Panc1 (cell line): ENCODE measurements around the gene MYO7A. TPM values are rescaled to one million over a fixed set of nuclear protein-coding genes. Genes with fewer than 3 reads are reported as not detected.

Source experiments
- ATAC-seq: fragments of 200-7000 bp; cut with Tn5 transposase; 2 replicates; pipeline ENCODE4 v1.9.1; 2020; ENCODE audit warnings: mild to moderate bottlenecking, moderate library complexity
- BruUV-seq: library from RNA; stranded (reverse); fragments of 400-500 nt; replicated peaks from 2 replicates; lab custom pipeline; 2021; lab: Mats Ljungman, UMichigan
- CTCF ChIA-PET: fragments of 300-600 bp; sonication (Branson Sonifier 250); formaldehyde crosslinking; loops from one replicate; lab custom pipeline; 2022; ENCODE audit warnings: antibody characterized with exemption; lab: Charles Lee
- POLR2A ChIA-PET: fragments of 300-600 bp; sonication (Branson Sonifier 250); formaldehyde crosslinking; loops from one replicate; lab custom pipeline; 2022; ENCODE audit warnings: antibody characterized with exemption; lab: Charles Lee
- DNase-seq: peaks from one replicate; pipeline ENCODE4 v3.0.0-alpha.2; 2010; ENCODE audit warnings: low read depth, low spot score
- H3K27ac ChIP-seq: 2 replicates; pipeline ENCODE4 v1.5.1; 2011; ENCODE audit warnings: mild to moderate bottlenecking, low read length, inconsistent platforms
- H3K27me3 ChIP-seq: fragments of 200-500 bp; sonication (Bioruptor generic); 2 replicates; pipeline ENCODE4 v1.6.0; 2014; ENCODE audit warnings: low read length, inconsistent platforms; ENCODE audit not compliant: control insufficient read depth, insufficient read depth
- H3K36me3 ChIP-seq: fragments of 200-500 bp; sonication (Bioruptor generic); 2 replicates; pipeline ENCODE4 v1.5.1; 2014; ENCODE audit warnings: inconsistent platforms, mild to moderate bottlenecking, low read length, moderate library complexity; ENCODE audit not compliant: control insufficient read depth, insufficient read depth
- H3K4me1 ChIP-seq: 2 replicates; pipeline ENCODE4 v1.5.1; 2011; ENCODE audit warnings: inconsistent platforms, mild to moderate bottlenecking, low read length, moderate library complexity; ENCODE audit not compliant: control insufficient read depth, insufficient read depth
- H3K4me3 ChIP-seq, 2 experiments: 2 replicates each; pipeline ENCODE4 v1.5.1; 2011 to 2012; ENCODE audit warnings: low read depth in 2 of 2, low read length in 2 of 2, mild to moderate bottlenecking in 2 of 2, inconsistent platforms in 1 of 2, moderate library complexity in 1 of 2
- H3K9me3 ChIP-seq: fragments of 200-500 bp; sonication (Bioruptor generic); 2 replicates; pipeline ENCODE4 v1.5.1; 2014; ENCODE audit warnings: low read depth, mild to moderate bottlenecking, inconsistent platforms, low read length, moderate library complexity; ENCODE audit not compliant: control insufficient read depth, insufficient read depth
- POLR2AphosphoS5 ChIP-seq: IDR thresholded peaks from 2 replicates; pipeline ENCODE4 v1.6.1; 2012; ENCODE audit warnings: mild to moderate bottlenecking, low read depth, low read length, moderate library complexity
- SIN3A ChIP-seq: IDR thresholded peaks from 2 replicates; pipeline ENCODE4 v1.6.1; 2012; ENCODE audit warnings: low read depth, mild to moderate bottlenecking, low read length, moderate library complexity, borderline replicate concordance; ENCODE audit not compliant: insufficient read depth
- TCF7L2 ChIP-seq: IDR thresholded peaks from 2 replicates; pipeline ENCODE4 v1.6.1; 2011; ENCODE audit warnings: mild to moderate bottlenecking, low read depth, low read length, inconsistent platforms
- in situ Hi-C: cut with HindIII; loops from 2 replicates; pipeline ENCODE4 v1.10.0; 2016; ENCODE audit warnings: low sequenced_read_pairs, low pct_unique_long_range_greater_than_20kb
- intact Hi-C: fragments of 100-400 bp; cut with micrococcal nuclease; formaldehyde crosslinking; loops from one replicate; pipeline ENCODE4 v1.10.0; 2022; ENCODE audit not compliant: unreplicated experiment
- total RNA-seq: library from RNA; stranded (reverse); gene quantifications from one replicate; pipeline ENCODE4 v1.2.1, GENCODE V29; 2021; ENCODE audit not compliant: unreplicated experiment
- TF ChIP-seq, protein P1 (sequence below), 2 experiments: IDR thresholded peaks; 2 replicates each; pipeline ENCODE4 v1.6.1; 2011 to 2012; ENCODE audit warnings: low read depth in 2 of 2, control low read depth in 1 of 2, low read length in 1 of 2, mild to moderate bottlenecking in 1 of 2, moderate library complexity in 1 of 2; ENCODE audit not compliant: insufficient read depth in 1 of 2
- TF ChIP-seq, protein P2 (sequence below): fragments of 450-650 bp; IDR thresholded peaks from 2 replicates; pipeline ENCODE4 v1.5.1; 2017; ENCODE audit warnings: mild to moderate bottlenecking

Gene MYO7A
- total RNA-seq, 1 experiment from 2014 or later, result 1.3 TPM

DNA sequence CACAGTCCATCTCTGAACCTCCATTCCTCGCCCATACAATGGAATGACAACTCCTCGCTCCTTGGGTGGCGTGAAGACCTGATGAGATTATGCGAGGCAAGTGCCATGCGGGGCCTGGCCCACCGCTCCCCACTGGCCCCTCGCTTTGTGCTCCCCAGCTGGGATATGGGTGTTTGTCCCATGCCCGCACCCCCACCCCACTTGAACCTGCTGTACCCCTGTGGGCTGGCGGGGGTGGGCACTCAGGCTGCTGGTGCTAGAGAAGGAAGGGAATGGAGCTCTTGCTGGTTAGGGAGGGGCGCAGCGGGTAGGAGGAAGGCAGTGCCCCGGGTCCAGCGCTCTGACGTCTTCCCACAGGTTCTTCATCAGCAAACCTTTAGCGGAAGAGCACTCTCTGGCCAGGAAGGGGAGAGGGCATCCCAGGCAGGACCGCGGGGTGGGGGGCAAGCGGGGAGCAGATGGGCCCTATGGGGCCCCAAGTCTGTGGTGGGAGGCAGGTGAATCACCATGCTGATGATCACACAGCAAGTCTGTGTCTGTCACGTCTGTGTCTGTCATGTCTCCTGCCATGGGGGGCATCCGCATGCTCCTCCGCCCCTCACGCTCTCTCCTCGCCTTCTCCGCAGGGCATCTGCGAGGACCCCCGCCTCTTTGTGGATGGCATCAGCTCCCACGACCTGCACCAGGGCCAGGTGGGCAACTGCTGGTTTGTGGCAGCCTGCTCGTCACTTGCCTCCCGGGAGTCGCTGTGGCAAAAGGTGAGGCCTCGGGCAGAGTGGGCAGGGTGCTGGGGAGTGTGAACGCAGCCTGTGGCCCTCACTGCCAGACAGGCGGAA is 34.8 kb upstream of the MYO7A start:
- in situ Hi-C loops (no loop called here), intact Hi-C loops (no loop called here)
- ChIA-PET CTCF (interaction anchor here (1.5 kb wide), 1 partner anchor 34 kb away, joined by 5 read pairs; no protein-coding TSS in a partner anchor), POLR2A (no interaction called here)
- H3K27ac ChIP-seq, result no peak overlapping the region
- DNase-seq, result no peak
- no TSS peak for BruUV-seq
- ATAC-seq, result no peak
- peaks cover 18% of the 10 kb centered on the region; the same call in 1 of the 2 replicates for H3K4me1 ChIP-seq
- no peaks in the 10 kb centered on the region for H3K9me3 ChIP-seq
- no peaks in the 10 kb centered on the region for H3K36me3 ChIP-seq
- no peaks in the 10 kb centered on the region for H3K27me3 ChIP-seq
- TF ChIP-seq TCF7L2, result no peak
- TF ChIP-seq, protein P1, sequence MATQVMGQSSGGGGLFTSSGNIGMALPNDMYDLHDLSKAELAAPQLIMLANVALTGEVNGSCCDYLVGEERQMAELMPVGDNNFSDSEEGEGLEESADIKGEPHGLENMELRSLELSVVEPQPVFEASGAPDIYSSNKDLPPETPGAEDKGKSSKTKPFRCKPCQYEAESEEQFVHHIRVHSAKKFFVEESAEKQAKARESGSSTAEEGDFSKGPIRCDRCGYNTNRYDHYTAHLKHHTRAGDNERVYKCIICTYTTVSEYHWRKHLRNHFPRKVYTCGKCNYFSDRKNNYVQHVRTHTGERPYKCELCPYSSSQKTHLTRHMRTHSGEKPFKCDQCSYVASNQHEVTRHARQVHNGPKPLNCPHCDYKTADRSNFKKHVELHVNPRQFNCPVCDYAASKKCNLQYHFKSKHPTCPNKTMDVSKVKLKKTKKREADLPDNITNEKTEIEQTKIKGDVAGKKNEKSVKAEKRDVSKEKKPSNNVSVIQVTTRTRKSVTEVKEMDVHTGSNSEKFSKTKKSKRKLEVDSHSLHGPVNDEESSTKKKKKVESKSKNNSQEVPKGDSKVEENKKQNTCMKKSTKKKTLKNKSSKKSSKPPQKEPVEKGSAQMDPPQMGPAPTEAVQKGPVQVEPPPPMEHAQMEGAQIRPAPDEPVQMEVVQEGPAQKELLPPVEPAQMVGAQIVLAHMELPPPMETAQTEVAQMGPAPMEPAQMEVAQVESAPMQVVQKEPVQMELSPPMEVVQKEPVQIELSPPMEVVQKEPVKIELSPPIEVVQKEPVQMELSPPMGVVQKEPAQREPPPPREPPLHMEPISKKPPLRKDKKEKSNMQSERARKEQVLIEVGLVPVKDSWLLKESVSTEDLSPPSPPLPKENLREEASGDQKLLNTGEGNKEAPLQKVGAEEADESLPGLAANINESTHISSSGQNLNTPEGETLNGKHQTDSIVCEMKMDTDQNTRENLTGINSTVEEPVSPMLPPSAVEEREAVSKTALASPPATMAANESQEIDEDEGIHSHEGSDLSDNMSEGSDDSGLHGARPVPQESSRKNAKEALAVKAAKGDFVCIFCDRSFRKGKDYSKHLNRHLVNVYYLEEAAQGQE (IDR thresholded peaks at IDR 0.05; ENCODE audit: insufficient read depth in 1 of 2, low read depth in 2 of 2, low read length in 1 of 2), result no peak
- TF ChIP-seq POLR2AphosphoS5, result no peak
- no peak for TF ChIP-seq SIN3A
- TF ChIP-seq, protein P2, sequence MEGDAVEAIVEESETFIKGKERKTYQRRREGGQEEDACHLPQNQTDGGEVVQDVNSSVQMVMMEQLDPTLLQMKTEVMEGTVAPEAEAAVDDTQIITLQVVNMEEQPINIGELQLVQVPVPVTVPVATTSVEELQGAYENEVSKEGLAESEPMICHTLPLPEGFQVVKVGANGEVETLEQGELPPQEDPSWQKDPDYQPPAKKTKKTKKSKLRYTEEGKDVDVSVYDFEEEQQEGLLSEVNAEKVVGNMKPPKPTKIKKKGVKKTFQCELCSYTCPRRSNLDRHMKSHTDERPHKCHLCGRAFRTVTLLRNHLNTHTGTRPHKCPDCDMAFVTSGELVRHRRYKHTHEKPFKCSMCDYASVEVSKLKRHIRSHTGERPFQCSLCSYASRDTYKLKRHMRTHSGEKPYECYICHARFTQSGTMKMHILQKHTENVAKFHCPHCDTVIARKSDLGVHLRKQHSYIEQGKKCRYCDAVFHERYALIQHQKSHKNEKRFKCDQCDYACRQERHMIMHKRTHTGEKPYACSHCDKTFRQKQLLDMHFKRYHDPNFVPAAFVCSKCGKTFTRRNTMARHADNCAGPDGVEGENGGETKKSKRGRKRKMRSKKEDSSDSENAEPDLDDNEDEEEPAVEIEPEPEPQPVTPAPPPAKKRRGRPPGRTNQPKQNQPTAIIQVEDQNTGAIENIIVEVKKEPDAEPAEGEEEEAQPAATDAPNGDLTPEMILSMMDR, result no peak
- no peak overlapping the region for H3K4me3 ChIP-seq

DNA sequence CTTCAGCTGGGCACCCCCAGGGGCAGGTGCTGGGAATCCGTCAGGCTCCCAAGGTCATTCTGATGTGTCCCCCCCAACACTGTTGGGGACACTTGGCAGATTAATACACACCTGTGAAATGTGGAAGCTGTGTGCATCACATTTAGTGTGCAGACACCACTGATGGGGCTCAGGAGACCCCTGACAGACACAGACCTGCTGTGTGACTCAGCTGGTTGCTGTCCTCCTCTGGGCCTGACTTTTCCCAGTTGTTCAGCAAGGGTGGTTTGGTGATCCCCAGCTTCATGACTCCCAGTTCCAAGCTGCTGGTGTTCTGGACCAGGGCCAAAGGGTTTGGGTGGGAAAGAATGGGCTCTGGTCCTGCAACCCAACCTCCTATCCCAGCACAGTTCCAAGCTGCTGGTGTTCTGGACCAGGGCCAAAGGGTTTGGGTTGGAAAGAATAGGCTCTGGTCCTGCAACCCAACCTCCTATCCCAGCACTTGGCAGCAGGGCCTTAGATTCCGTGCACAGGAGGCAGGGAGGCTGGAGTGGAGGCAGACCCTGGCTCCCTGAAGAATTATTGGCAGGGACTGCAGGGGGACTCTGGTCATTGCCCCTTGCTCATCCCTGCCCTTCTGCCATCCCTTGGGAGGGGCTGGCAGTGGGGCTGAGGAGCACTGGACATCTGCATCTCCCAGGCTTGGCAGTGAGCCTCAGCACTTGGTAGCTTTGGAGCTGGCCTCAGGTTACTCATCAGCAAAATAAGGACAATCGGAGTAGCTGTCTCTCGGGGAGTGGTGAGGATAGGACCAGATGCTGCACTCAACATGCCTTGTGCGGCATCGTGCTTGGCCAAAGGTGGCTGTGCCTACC is 33.8 kb upstream of the MYO7A start:
- H3K4me3 ChIP-seq, result no peak overlapping the region
- H3K27ac ChIP-seq, result no peak overlapping the region
- TF ChIP-seq, protein P1 (IDR thresholded peaks at IDR 0.05; ENCODE audit: insufficient read depth in 1 of 2, low read depth in 2 of 2, low read length in 1 of 2), result no peak
- POLR2A ChIA-PET, result interaction anchor here (0.6 kb wide), 1 partner anchor 221 kb away, joined by 4 read pairs; no protein-coding TSS in a partner anchor
- H3K27me3 ChIP-seq, result no peaks in the 10 kb centered on the region
- H3K9me3 ChIP-seq, result no peaks in the 10 kb centered on the region
- ATAC-seq (no peak), DNase-seq (no peak)
- BruUV-seq, result no TSS peak
- no peaks in the 10 kb centered on the region for H3K36me3 ChIP-seq
- intact Hi-C loops (no loop called here), in situ Hi-C loops (no loop called here)
- H3K4me1 ChIP-seq, result peaks cover 15% of the 10 kb centered on the region; the same call in 1 of the 2 replicates
- CTCF ChIA-PET, result interaction anchor here (1.5 to 1.7 kb wide), 3 partner anchors 33 to 174 kb away, joined by 5 to 7 read pairs (median 6); no protein-coding TSS in a partner anchor
